Endodermal cell (in vitro differentiated cells): ENCODE measurements around the gene ICAM2. TPM values are rescaled to one million over a fixed set of nuclear protein-coding genes. Genes with fewer than 3 reads are reported as not detected.

Experiments
- DNase-seq: peaks from one replicate; pipeline ENCODE4 v3.0.0-alpha.2; 2017
- H3K27ac ChIP-seq: 2 replicates; pipeline ENCODE4 v1.5.1; 2013; ENCODE audit warnings: mild to moderate bottlenecking, low read depth, low read length, moderate library complexity
- H3K27me3 ChIP-seq: 2 replicates; pipeline ENCODE4 v1.6.1; 2013; ENCODE audit warnings: mild to moderate bottlenecking, low read length, moderate library complexity; ENCODE audit not compliant: insufficient read depth, control insufficient read depth, poor library complexity, severe bottlenecking
- H3K36me3 ChIP-seq: 2 replicates; pipeline ENCODE4 v1.7.0; 2013; ENCODE audit warnings: mild to moderate bottlenecking, low read length, moderate library complexity; ENCODE audit not compliant: control insufficient read depth, insufficient read depth
- H3K4me1 ChIP-seq: one replicate; pipeline ENCODE4 v1.7.0; 2013; ENCODE audit warnings: low read length; ENCODE audit not compliant: control insufficient read depth, insufficient read depth
- H3K4me3 ChIP-seq: 2 replicates; pipeline ENCODE4 v1.5.1; 2013; ENCODE audit warnings: mild to moderate bottlenecking, low read length, moderate library complexity
- H3K9ac ChIP-seq: 2 replicates; pipeline ENCODE4 v1.6.1; 2013; ENCODE audit warnings: mild to moderate bottlenecking, low read length, moderate library complexity; ENCODE audit not compliant: poor library complexity, severe bottlenecking; ENCODE audit errors: extremely low read depth
- H3K9me3 ChIP-seq: 2 replicates; pipeline ENCODE4 v1.6.1; 2013; ENCODE audit warnings: mild to moderate bottlenecking, low read length, moderate library complexity; ENCODE audit not compliant: control insufficient read depth
- H3K27ac Mint-ChIP-seq: 2 replicates; pipeline ENCODE4 v1.8.0; 2020; ENCODE audit warnings: mixed read lengths
- H3K27me3 Mint-ChIP-seq: 2 replicates; pipeline ENCODE4 v1.8.0; 2021; ENCODE audit warnings: mild to moderate bottlenecking, mixed read lengths; ENCODE audit not compliant: insufficient read depth
- H3K36me3 Mint-ChIP-seq: 2 replicates; pipeline ENCODE4 v1.8.0; 2020; ENCODE audit warnings: low read depth, mixed read lengths
- H3K4me1 Mint-ChIP-seq: 2 replicates; pipeline ENCODE4 v1.8.0; 2020; ENCODE audit warnings: mixed read lengths
- H3K4me3 Mint-ChIP-seq: 2 replicates; pipeline ENCODE4 v1.8.0; 2020; ENCODE audit warnings: mild to moderate bottlenecking, moderate library complexity, mixed read lengths
- H3K9me3 Mint-ChIP-seq: 2 replicates; pipeline ENCODE4 v1.8.0; 2020; ENCODE audit warnings: mild to moderate bottlenecking, mixed read lengths
- WGBS, 2 experiments: methylation state at CpG; one replicate each; pipeline versions ENCODE4 v1.1.5 to v1.1.7; 2013; ENCODE audit warnings: missing lambda C conversion rate in 2 of 2, mixed read lengths in 1 of 2; ENCODE audit not compliant: insufficient coverage in 1 of 2, insufficient read length in 1 of 2; 5-methylcytosine and 5-hydroxymethylcytosine counted together
- total RNA-seq, 2 donors: library from RNA; stranded (reverse); fragmentation: NEBNext Ultra II Directional in 1 of 2; extraction: Animal tissue kit (Norgen Biotek cat#: 25700) in 1 of 2; gene quantifications; 2 replicates in 1 of 2; 3 replicates in 1 of 2; pipeline ENCODE4 v1.2.1, GENCODE V29; 2021
- TF ChIP-seq, protein P1 (sequence below): fragments of 200-600 bp; sonication (generic); conservative IDR thresholded peaks from 2 replicates; pipeline ENCODE4 v1.5.0; 2021; ENCODE audit warnings: antibody characterized with exemption, mild to moderate bottlenecking

ICAM2 gene
- total RNA-seq, 2 donors from 2014 or later, result 0.75 TPM; not detected in 1

- Mint-ChIP-seq H3K27ac (no peak overlapping the region), H3K36me3 (peaks cover 53% of the 10 kb centered on the region)
These were observed 47.2 kb upstream of the ICAM2 start for GRCh38 chr17:64067657-64068056.

GRCh38 chr17:64066716-64067115 is 46.3 kb upstream of the ICAM2 start:
- TF ChIP-seq, protein P1, sequence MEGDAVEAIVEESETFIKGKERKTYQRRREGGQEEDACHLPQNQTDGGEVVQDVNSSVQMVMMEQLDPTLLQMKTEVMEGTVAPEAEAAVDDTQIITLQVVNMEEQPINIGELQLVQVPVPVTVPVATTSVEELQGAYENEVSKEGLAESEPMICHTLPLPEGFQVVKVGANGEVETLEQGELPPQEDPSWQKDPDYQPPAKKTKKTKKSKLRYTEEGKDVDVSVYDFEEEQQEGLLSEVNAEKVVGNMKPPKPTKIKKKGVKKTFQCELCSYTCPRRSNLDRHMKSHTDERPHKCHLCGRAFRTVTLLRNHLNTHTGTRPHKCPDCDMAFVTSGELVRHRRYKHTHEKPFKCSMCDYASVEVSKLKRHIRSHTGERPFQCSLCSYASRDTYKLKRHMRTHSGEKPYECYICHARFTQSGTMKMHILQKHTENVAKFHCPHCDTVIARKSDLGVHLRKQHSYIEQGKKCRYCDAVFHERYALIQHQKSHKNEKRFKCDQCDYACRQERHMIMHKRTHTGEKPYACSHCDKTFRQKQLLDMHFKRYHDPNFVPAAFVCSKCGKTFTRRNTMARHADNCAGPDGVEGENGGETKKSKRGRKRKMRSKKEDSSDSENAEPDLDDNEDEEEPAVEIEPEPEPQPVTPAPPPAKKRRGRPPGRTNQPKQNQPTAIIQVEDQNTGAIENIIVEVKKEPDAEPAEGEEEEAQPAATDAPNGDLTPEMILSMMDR, result no peak
- WGBS, 2 experiments, result 93% methylated on average over 6 to 7 of the region's 7 CpGs
- Histone ChIP-seq H3K9me3 (peaks cover 17% of the 10 kb centered on the region), H3K27me3 (no peaks in the 10 kb centered on the region), H3K27ac (no peak overlapping the region), H3K4me3 (no peak overlapping the region), H3K9ac (no peak overlapping the region), H3K4me1 (no peaks in the 10 kb centered on the region), H3K36me3 (peaks cover 12% of the 10 kb centered on the region)
- H3K27ac Mint-ChIP-seq, result peak overlapping the region; percentile 44
- no peak for DNase-seq
- H3K4me1 Mint-ChIP-seq, result peaks cover 4% of the 10 kb centered on the region
- peaks cover 17% of the 10 kb centered on the region for H3K9me3 Mint-ChIP-seq
- H3K27me3 Mint-ChIP-seq, result no peaks in the 10 kb centered on the region
- peaks cover 45% of the 10 kb centered on the region for H3K36me3 Mint-ChIP-seq
- H3K4me3 Mint-ChIP-seq, result no peak overlapping the region

More at GRCh38 chr17:64067657-64068056, 47.2 kb upstream of the ICAM2 start:
- Mint-ChIP-seq H3K4me1 (peaks cover 4% of the 10 kb centered on the region), H3K4me3 (no peak overlapping the region), H3K27me3 (no peaks in the 10 kb centered on the region), H3K9me3 (peaks cover 17% of the 10 kb centered on the region)
- Histone ChIP-seq H3K27me3 (no peaks in the 10 kb centered on the region), H3K36me3 (peaks cover 15% of the 10 kb centered on the region), H3K4me1 (no peaks in the 10 kb centered on the region), H3K4me3 (no peak overlapping the region), H3K27ac (no peak overlapping the region), H3K9me3 (peaks cover 17% of the 10 kb centered on the region), H3K9ac (no peak overlapping the region)
- DNase-seq, result no peak
- TF ChIP-seq, protein P1, result no peak
- 72 to 87% methylated on average over 2 to 3 of the region's 3 CpGs for WGBS, 2 experiments

DNA sequence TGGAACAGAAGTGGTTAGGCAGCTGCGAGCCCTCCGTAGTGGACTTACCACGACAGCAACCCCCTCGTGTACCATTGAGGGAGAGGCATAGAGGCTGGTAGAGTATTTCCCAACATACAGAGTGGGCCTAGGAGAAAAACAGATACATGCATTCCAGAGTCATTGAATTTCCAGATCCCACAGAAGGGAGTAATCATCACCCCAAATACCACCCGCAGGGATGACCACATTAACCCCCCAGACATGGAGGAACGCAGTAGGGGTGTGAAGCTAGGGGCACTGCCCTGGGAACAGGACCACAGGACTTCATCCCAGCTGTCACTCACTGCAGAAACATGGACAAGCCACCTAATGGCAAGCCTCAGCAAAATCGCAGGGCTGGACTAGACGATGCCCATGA is 44.7 kb upstream of the ICAM2 start:
- H3K36me3 ChIP-seq, result peaks cover 9% of the 10 kb centered on the region
- TF ChIP-seq, protein P1, result no peak
- H3K27me3 Mint-ChIP-seq, result no peaks in the 10 kb centered on the region
- H3K4me1 ChIP-seq, result no peaks in the 10 kb centered on the region
- peaks cover 4% of the 10 kb centered on the region for H3K4me1 Mint-ChIP-seq
- no peak overlapping the region for H3K27ac ChIP-seq
- no peaks in the 10 kb centered on the region for H3K27me3 ChIP-seq
- peaks cover 37% of the 10 kb centered on the region for H3K36me3 Mint-ChIP-seq
- H3K4me3 Mint-ChIP-seq, result no peak overlapping the region
- no peak overlapping the region for H3K9ac ChIP-seq
- H3K27ac Mint-ChIP-seq, result no peak overlapping the region
- 88 to 100% methylated on average over 6 to 8 of the region's 8 CpGs for WGBS, 2 experiments
- DNase-seq, result no peak
- no peak overlapping the region for H3K4me3 ChIP-seq
- H3K9me3 Mint-ChIP-seq, result peaks cover 17% of the 10 kb centered on the region
- H3K9me3 ChIP-seq, result peaks cover 14% of the 10 kb centered on the region
